ENCODE data around the gene FXR2.

Gene FXR2

DNA sequence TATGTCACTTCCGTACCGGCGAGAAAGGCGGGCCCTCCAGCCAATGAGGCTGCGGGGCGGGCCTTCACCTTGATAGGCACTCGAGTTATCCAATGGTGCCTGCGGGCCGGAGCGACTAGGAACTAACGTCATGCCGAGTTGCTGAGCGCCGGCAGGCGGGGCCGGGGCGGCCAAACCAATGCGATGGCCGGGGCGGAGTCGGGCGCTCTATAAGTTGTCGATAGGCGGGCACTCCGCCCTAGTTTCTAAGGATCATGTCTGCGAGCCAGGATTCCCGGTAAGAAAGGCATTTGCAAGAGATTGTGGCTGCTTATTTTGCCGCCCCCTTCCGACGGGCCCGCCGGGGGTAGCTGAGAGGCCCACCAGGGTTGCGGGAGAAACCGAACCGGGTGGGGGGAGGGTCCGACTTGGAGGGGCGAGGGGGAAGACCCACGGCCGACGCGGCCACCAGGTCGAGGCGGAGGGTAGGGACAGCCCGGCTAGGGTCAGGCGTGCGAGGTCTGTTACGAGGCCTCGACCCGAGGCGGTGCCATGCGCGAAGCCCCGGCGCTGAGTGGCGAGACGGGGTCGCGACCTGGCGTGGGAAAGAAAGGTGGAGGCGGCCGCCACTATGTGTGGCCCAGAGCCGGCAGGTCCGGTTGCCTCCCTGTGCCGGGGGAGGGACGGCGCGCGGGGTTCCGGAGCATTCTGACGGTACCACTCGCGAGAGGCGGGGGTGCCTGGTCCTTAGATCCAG, 41.9 kb downstream of the FXR2 start:
- peak; percentile 99 for DNase-seq (ENCODE audit: low spot score)

DNA sequence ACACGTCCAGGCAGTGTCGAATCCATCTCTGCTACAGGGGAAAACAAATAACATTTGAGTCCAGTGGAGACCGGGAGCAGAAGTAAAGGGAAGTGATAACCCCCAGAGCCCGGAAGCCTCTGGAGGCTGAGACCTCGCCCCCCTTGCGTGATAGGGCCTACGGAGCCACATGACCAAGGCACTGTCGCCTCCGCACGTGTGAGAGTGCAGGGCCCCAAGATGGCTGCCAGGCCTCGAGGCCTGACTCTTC, 42.4 kb downstream of the FXR2 start:
- DNase-seq (ENCODE audit: low spot score), result no peak

DNA sequence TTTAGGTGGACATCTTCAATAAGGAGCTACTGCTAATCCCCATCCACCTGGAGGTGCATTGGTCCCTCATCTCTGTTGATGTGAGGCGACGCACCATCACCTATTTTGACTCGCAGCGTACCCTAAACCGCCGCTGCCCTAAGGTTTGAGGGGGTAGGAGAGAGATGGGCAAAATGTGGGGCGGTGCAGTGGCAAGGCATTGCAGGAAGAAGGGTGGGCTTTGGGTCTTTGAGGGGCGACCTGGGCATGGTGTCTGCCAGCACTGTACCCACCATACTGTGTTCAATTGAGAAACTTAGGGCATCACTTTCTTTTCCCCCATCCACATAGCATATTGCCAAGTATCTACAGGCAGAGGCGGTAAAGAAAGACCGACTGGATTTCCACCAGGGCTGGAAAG, 44.3 kb downstream of the FXR2 start:
- no peak for DNase-seq (ENCODE audit: low spot score)

DNA sequence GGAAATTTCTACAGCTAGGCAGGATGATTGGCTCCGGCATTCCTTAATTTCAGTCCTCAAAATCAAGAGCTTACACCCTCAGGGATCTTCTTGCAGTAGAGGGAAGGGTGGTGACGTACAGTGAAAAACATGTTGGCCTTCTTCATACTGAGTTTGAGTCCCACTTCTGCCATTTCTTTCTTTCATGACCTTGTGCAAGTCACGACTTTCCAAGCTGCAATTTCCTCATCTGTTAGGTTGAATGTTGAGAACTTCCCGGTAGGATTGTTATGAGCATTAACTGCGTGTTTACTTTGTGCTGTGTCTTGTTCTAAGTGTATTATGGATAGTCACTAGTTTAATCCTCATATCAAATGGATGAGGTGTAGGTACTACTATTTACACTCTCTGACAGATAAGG, 45.1 kb downstream of the FXR2 start:
- DNase-seq (ENCODE audit: low spot score), result no peak

DNA sequence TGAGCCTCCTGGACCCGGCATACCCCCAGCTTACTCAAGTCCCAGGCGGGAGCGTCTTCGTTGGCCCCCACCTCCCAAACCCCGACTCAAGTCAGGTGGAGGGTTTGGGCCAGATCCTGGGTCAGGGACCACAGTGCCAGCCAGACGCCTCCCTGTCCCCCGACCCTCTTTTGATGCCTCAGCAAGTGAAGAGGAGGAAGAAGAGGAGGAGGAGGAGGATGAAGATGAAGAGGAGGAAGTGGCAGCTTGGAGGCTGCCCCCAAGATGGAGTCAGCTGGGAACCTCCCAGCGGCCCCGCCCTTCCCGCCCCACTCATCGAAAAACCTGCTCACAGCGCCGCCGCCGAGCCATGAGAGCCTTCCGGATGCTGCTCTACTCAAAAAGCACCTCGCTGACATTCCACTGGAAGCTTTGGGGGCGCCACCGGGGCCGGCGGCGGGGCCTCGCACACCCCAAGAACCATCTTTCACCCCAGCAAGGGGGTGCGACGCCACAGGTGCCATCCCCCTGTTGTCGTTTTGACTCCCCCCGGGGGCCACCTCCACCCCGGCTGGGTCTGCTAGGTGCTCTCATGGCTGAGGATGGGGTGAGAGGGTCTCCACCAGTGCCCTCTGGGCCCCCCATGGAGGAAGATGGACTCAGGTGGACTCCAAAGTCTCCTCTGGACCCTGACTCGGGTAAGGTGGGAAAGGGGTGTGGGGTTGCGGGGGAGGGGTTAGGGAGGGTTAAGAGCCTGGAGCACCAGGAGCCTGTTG, 51.4 kb downstream of the FXR2 start:
- no peak for DNase-seq (ENCODE audit: low spot score)

DNA sequence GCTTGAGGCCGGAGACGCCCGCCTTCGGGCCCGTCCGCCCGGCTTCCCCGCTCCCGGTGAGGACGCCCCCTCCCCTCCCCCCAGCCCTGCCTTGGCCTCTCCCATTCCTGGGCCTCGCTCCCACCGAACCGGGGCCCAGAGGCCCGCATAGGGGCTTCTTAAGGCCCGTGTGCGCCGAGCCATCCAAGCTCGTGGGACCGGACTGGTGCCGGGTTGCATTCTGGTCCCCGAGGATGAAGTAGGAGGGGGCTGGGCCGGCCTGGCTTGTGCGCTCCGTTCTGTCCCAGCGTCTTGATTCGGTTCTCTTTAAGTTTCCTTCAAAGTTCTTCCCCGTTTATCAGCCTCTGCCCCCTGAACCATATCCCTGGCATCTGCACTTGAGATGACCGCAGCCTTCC, 52.5 kb downstream of the FXR2 start:
- DNase-seq (ENCODE audit: low spot score), result no peak

DNA sequence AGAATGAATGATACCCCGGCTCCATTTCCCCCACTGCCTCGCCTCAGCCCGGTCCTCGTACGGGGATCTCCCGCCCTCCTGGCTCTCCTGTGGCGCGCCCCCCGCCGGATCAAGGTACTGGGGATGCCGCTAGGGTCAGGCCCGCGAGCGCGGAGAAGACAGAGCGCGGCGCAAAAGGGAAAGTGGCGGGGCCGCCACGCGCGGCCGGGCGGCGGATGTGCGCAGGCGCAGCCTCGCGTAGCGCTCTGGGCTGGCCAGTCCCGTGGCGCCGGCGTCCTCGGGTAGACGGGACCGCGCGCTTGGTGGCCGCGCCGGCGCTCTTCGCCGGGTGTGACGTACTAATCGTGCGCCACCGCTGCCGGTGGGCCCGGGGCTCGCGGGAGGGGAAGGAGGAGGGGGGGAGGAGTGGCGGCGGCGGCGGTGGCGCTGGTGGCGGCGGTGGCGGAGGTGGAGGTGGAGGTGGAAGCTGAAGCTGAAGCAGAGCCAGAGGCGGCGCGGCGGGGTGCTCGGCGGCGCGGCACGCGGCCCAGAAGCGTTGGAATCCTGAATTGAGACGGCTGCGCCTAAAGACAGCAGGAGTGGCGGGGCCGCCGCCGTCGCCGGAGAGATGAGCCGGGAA, 53.0 kb downstream of the FXR2 start, which contains the start of gene SENP3:
TSS of gene SENP3 (plus strand) at position 331 of the 619 bp plus-strand sequence. CDS start 1,158 bp downstream, outside the sequence.
- DNase-seq (ENCODE audit: low spot score), result peak; percentile 87

DNA sequence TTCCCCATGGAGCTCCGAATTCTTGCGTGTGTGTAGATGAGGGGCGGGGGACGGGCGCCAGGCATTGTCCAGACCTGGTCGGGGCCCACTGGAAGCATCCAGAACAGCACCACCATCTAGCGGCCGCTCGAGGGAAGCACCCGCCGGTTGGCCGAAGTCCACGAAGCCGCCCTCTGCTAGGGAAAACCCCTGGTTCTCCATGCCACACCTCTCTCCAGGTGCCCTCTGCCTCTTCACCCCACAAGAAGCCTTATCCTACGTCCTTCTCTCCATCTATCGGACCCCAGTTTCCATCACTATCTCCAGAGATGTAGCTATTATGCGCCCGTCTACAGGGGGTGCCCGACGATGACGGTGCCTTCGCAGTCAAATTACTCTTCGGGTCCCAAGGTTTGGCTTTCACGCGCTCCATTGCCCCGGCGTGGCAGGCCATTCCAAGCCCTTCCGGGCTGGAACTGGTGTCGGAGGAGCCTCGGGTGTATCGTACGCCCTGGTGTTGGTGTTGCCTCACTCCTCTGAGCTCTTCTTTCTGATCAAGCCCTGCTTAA, 53.6 kb downstream of the FXR2 start:
- DNase-seq (ENCODE audit: low spot score), result peak; percentile 82

DNA sequence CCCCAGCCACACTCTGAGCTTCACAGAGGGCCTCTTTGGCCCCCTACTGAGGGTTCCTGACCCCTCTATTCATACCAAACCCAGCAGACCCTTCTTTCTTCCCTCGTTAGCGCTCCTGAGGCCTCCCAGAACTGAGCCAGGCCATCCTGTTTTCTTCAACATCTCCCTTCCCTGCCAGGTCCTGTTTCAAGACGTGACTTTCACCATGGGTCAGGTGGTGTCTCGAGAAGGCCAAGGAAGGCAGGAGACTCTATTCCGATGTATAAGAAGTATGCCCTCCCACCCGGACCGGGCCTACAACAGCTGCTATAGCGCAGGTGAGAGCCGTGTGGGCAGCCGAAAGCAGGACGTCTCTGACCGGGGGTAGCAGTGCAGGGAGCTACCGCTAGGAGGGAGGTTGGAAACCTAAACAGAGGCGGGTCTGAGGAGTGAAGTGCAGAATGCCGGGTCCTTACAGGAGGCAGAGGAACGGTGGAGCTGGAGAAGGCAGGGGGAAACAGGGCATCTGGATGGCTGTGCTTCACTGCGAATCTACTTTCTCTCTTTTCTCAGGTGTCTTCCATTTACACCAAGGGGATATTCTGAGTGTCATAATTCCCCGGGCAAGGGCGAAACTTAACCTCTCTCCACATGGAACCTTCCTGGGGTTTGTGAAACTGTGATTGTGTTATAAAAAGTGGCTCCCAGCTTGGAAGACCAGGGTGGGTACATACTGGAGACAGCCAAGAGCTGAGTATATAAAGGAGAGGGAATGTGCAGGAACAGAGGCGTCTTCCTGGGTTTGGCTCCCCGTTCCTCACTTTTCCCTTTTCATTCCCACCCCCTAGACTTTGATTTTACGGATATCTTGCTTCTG, 54.3 kb downstream of the FXR2 start:
- DNase-seq (ENCODE audit: low spot score), result no peak

DNA sequence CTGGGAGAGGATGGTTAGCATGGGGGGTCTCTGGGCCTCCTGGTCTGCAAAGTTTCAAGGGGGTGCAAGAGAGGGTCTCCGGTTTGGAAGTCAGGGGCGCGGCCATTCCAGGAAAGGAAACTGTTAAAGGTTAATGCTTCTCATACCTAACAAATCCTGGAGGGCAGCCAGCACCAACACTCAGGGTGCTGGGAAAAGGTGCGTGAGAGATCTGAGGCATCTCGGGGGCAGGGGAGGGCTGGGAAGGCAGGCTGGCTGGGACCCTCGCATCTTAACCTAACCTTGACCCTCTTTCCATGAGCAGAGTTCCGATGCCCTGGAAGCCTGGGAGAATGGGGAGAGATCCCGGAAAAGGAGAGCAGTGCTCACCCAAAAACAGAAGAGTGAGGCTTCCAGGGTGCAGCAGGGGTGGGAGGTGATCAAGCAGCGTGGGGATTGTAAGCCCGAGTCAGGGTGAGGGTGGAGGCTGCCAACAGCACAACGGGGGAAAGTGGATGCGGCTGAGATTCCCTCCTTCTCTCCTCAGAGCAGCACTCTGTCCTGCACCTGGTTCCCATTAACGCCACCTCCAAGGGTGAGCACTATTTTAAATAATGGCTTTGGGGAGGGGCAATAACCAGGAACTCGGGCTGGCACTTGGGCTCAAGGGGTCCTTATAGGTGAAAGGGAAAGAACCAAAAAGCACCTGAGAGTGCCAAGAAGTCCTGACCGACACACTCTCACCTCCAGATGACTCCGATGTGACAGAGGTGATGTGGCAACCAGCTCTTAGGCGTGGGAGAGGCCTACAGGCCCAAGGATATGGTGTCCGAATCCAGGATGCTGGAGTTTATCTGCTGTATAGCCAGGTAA, 55.2 kb downstream of the FXR2 start:
- DNase-seq (ENCODE audit: low spot score), result no peak

DNA sequence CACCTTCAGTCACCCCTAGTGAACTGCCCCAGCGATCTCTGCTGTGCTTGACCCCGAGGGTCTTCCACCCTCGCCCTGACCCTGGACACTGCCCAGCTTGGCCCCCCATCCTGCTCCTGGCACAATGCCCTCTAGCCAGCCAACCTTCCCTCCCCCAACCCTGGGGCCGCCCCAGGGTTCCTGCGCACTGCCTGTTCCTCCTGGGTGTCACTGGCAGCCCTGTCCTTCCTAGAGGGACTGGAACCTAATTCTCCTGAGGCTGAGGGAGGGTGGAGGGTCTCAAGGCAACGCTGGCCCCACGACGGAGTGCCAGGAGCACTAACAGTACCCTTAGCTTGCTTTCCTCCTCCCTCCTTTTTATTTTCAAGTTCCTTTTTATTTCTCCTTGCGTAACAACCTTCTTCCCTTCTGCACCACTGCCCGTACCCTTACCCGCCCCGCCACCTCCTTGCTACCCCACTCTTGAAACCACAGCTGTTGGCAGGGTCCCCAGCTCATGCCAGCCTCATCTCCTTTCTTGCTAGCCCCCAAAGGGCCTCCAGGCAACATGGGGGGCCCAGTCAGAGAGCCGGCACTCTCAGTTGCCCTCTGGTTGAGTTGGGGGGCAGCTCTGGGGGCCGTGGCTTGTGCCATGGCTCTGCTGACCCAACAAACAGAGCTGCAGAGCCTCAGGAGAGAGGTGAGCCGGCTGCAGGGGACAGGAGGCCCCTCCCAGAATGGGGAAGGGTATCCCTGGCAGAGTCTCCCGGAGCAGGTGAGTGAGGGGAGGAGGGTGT, 56.0 kb downstream of the FXR2 start, which contains the start of gene TNFSF13:
TSS of gene TNFSF13 (plus strand) at position 207 of the 776 bp plus-strand sequence. CDS start at position 497, 290 bp downstream.
- peak; percentile 52 for DNase-seq (ENCODE audit: low spot score)

DNA sequence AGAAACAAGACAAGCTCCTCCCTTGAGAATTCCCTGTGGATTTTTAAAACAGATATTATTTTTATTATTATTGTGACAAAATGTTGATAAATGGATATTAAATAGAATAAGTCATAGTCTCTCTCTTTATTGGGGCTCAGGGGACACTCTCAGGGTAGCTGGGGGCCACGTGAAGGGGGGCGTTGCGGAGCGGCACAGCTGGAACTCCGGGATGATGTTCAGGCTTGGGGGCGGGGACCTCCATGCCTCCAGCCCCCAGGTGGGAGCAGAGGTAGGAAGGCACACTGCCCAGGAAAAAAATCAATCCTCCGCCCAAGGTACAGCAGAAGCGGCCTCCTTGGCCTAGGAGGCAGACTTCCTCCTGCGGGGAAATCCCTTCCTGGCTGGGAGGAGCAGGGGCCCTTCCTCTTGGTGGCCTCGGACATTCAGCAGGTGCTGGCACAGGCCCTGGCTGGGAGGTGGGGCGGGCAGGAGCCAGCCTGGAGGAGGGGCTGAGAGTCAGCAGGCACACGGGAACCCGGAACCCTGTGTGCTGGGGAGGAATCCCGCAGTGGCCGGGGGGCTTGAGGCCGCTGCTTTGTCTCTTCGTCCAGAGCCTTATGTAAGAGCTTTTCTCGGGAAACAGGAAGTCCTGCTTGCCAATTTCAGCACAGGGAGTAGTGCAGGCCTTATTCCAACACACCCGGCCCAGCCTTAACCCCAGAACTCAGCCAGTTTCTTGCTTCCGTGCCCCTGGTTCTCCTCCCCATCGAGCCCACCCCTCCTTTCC, 56.7 kb downstream of the FXR2 start:
- peak; percentile 81 for DNase-seq (ENCODE audit: low spot score)

DNA sequence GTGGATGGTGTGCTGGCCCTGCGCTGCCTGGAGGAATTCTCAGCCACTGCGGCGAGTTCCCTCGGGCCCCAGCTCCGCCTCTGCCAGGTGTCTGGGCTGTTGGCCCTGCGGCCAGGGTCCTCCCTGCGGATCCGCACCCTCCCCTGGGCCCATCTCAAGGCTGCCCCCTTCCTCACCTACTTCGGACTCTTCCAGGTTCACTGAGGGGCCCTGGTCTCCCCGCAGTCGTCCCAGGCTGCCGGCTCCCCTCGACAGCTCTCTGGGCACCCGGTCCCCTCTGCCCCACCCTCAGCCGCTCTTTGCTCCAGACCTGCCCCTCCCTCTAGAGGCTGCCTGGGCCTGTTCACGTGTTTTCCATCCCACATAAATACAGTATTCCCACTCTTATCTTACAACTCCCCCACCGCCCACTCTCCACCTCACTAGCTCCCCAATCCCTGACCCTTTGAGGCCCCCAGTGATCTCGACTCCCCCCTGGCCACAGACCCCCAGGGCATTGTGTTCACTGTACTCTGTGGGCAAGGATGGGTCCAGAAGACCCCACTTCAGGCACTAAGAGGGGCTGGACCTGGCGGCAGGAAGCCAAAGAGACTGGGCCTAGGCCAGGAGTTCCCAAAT, 57.4 kb downstream of the FXR2 start:
- DNase-seq (ENCODE audit: low spot score), result no peak

DNA sequence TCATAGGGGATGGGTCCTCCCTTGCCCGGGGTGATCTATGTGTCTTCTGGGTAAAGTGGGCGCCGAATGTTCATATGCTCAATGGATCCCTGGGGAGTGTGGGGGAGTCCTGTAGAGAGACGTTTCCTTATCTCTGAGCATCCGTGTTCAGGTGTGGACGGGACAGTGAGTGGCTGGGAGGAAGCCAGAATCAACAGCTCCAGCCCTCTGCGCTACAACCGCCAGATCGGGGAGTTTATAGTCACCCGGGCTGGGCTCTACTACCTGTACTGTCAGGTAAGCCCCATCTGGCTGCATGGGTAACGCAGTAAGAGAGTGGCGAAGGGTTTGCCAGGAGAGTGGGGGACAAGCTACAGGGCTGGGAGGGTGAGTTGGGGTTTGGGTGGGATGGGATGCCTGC, 58.1 kb downstream of the FXR2 start:
- DNase-seq (ENCODE audit: low spot score), result no peak

DNA sequence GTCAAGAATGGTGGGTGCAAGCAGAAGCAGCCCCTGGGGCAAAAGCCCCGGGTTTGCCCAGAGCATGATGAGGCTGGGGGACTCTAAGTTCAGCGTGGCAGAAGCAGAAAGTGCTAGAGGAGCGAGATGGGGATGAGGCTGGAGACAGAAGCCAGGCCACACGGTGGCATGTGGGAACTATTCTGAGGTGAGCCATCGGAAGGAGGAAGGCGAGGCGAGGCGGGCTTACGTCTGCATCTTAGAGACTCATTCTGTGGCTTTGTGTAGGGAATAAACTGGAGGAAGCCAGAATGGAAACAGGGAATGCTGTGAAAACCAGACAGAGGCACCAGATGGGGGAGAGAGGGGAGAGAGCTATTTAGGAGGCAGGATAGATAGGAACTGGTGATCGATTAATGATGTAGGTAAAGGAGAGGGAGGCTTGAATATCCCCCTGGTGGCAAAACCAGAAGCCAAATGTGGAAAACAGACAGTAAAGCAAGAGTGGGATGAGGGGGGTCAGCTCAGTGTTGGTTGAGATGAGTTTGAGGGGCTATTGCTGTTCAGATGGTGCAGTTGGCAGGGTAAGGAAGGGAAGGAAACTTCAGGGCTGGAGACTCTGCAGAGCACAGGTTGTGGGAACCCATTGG, 59.3 kb downstream of the FXR2 start:
- no peak for DNase-seq (ENCODE audit: low spot score)

DNA sequence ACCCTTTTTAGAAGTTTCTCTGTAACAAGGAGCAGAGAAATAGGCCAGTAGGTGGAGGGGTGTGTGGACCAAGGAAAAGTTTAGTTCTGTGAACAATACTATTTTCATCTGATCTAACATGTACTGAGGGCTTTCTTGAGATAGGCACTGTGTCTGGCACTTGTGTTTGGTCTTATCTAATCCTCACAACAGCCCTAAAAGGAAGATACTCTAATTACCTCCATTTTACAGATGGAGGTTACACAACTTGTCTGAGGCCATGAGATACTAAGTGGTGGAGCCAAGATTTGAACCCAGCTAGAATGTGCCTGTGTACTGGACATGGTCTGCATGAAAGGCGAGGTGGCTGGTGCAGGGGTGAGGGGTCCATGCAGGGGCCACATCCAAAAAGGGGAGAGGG, 61.3 kb downstream of the FXR2 start:
- DNase-seq (ENCODE audit: low spot score), result no peak

DNA sequence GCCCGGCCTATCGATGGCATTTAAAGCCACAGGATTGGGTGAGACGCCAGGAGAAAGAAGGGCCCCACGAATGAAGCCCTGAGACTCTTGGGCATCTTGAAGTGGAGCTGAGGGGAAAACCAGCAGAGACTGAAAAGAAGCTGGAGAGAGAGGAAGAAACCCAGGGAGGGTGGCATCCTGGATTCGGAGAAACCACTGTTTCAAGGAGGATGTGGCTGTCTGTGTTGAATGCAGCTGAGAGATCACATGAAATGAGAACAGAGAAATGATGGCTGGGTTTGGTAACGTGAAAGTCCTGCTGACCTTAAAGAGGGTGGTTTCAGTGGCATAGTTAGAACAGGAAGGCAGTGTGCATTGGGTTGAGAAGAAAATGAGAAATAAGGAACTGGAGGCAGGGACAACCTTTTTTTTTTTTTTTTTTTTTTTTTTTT, 62.1 kb downstream of the FXR2 start:
- peak; percentile 55 for DNase-seq (ENCODE audit: low spot score)

DNA sequence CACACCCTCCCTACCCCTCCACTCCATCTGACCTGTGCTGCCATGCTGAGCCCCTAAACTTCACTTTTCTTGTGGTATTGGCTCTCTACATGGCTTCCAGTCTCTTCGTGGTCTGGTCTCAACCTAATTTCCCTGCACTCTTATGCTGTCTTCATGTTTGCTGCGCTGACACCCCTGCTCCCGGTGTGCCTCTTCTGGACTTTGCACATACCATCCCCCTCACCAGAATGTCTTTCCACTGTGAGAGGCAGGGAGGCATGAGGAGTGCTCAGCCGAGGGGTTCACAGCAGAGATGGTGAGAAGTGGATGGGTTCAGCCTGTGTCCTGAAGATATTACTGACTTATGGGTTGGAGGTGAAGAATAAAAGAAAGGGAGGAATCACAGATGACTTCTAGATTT, 63.3 kb downstream of the FXR2 start:
- DNase-seq (ENCODE audit: low spot score), result no peak

Data from globus pallidus (tissue), 1 donor.